ENCODE measurements around the gene LGALS8.
"Not testable (repeated sequence)": the region's sequence is repeated elsewhere in the genome, so short reads cannot be mapped to it uniquely, and the experiment has no call there.

The LGALS8 gene
- 75.2 to 186 (median 114) reads per million in 17 experiments for total RNA-seq

- peak; percentile 94 to 97 (median 96) for DNase-seq
Observed at GRCh38 chr1:236523704-236524141, at the start of gene LGALS8. Gene LGALS8, plus strand, starts transcription at chr1:236523982. Its CDS starts 2,089 bp downstream, at chr1:236526071.

- no peak for DNase-seq
Observed at GRCh38 chr1:236476019-236476418, 47.8 kb upstream of the LGALS8 start.

- DNase-seq, result no peak
Observed at GRCh38 chr1:236480758-236481436, 42.9 kb upstream of the LGALS8 start.

DNA sequence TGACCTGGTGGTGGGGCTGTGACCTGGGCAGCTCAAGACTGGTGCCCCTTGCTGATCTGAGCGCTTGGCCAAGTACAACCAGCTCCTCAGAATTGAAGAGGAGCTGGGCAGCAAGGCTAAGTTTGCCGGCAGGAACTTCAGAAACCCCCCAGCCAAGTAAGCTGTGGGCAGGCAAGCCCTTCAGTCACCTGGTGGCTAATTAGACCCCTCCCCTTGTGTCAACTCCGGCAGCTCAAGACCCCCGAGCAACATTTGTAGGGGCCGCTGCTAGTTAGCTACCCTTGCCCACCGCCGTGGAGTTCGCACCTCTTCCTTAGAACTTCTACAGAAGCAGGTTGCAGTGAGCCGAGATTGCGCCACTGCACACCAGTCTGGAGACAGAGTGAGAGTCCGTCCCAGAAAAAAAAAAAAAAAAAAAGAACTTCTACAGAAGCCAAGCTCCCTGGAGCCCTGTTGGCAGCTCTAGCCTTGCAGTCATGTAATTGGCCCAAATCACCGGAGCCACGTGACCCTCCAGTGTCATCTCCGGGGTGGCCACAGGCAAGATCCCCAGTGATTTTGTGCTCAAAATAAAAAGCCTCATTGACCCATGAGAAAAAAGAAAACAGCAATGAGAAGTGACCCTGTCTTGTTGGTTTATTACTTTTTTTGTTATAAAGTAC, 39.3 kb upstream of the LGALS8 start:
- no peak for DNase-seq

DNA sequence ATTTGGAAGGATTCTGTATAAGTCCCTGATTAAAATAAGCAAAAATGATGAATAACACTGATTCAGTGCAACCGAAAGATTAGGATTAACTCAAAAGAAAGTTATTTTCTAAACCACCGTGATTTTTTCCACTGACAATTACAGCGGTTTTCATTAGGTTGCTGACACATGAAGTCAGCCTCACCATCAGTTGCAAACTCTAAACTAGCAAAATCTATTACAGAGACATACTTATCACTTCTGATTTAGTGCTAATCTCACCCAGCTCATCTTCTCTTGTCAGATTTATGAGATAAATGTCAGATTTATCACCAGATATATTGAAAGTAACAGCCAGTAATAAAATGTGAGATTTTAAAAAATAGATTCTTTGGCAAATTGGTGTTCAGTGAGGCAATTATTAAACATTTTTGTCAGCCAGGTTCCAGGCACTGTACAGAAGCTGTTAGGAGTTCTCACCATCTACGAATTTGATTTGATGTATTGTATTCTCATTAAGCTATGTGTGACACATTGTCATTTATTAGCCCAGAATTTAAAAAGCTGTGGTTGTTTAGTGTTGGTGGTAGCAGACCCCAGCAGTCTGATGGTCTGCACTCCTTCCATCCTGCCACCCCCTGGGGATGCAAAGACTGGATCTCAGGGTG, 37.3 kb upstream of the LGALS8 start:
- DNase-seq, result no peak

GRCh38 chr1:236489161-236489560, 34.6 kb upstream of the LGALS8 start:
- not testable (repeated sequence) for DNase-seq

- DNase-seq, result peak; percentile 42 to 84 (median 70)
Observed at GRCh38 chr1:236489710-236490377, 33.9 kb upstream of the LGALS8 start.

DNA sequence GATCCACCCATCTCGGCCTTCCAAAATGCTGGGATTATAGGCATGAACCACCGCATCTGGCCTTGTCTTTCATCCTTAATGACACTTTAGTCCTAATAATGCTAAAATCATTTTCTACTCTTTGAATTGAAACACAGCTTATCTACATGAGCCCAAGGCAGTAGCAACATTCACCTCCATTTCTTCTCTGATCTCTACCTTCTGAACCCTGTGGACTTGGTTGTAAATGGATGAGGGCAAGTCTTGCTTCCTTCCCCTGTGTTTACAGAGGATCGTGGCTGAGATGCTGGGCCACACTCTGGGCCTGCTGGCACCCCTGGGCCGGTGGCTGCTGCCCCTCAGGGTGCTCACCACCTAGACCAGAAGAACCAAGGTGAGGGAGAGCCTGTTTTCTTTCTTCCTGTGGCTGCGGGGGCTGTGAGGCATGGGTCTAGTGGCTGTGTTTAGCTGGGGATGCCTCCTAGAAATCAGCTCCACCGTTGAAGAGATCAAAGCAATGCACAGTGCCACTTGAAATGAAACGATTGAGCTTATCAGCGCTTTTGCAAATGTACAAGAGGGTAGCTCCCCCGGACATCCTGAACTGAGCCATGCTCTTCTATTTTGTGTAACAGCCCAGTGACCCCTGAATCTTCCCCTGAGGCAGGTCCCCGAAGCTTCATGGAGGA, 32.2 kb upstream of the LGALS8 start:
- no peak for DNase-seq

DNA sequence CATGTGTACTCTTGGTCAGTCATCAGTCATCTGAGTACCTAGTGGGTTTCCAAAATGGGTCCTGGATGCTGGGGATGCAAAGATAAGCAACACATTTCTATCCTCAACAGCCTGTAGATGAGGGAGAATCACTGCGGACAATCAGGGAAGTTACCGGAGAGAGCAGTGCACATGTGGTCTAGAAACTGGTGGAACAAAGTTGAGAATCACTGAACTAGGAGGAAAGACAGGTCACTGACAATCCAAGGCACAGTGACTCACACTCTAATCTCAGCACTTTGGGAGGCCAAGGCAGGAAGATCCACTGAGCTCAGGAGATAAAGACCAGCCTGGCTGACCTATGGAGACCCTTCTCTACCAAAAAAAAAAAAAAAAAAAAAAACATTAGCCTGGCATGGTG, 31.4 kb upstream of the LGALS8 start:
- DNase-seq, result peak in 1 of 4 experiments; percentile 5

- no peak for DNase-seq
Observed at GRCh38 chr1:236494082-236494481, 29.7 kb upstream of the LGALS8 start.

- DNase-seq, result no peak
Observed at GRCh38 chr1:236494586-236495466, 29.0 kb upstream of the LGALS8 start.

DNA sequence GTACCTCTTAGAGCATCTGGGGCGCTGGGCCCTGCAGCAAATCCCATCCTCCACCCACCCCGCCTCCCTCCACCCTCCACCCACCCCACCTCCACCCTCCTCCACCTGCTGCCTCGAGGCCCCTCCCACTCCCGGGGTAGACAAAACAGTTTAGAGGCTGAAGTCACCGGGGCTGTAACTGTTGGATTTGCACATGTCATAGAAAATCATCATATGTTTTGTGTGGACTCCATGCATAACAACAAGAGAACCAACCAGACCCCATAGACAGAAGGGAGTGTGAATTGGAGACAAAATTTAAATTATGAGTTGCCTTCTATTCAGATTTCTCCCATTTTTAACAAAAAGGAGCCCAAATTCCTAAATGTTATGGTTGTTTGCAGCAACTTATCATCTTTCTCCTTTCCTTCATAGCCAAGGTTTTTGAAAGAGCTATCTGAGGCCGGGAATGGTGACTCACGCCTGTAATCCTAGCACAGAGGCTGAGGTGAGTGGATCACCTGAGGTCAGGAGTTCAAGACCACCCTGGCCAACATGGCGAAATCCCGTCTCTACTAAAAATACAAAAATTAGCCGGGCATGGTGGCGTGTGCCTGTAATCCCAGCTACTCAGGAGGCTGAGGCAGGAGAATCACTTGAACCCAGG, 28.2 kb upstream of the LGALS8 start:
- no peak for DNase-seq

DNA sequence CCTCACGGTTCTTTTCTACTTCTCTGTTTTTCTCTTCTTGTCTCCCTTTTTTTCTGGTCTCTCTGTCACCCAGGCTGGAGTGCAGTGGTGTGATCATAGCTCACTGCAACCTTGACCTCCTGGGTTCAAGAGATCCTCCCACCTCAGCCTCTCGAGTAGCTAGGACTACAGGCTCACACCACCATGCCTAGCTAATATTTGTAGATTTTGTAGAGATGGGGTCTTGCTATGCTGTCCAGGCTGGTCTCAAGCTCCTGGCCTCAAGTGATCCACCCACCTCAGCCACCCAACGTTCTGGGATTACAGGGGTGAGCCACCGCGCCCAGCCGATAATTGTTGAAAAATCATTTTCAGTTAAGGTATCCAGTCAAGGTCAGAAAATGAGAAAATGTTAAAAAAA, 25.9 kb upstream of the LGALS8 start:
- no peak for DNase-seq

DNA sequence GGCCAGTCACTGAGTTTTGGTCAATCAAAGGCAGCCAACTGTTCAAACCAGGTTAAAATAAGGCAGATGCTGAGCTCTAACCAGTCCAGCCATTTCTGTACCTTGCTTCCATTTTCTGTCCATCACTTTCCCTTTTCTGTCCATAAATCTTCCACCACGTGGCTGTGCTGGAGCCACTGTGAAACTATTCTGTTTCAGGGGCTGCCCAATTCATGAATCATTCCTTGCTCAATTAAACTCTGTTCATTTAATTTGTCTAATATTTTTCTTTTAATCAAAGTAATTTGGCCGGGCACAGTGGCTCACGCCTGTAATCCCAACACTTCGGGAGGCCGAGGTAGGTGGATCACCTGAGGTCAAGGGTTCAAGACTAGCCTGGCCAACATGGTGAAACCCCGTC, 22.7 kb upstream of the LGALS8 start:
- no peak for DNase-seq

GRCh38 chr1:236502579-236502971, 21.2 kb upstream of the LGALS8 start:
- DNase-seq, result no peak

GRCh38 chr1:236502972-236503639, 20.7 kb upstream of the LGALS8 start:
- peak; percentile 85 to 95 (median 94) for DNase-seq

DNA sequence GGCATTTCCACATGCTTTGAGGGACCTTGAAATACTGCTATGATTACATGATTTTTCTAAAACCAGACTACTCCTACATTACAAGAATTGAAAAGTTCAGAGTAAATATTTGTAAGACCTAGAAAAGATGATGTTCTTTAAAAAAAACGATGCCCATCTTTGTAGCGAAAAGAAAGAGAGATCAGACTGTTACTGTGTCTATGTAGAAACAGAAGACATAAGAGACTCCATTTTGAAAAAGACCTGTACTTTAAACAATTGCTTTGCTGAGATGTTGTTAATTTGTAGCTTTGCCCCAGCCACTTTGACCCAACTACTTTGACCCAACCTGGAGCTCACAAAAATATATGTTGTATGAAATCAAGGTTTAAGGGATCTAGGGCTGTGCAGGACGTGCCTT, 19.4 kb upstream of the LGALS8 start:
- DNase-seq, result not testable (repeated sequence)

GRCh38 chr1:236507022-236507700, 16.6 kb upstream of the LGALS8 start:
- DNase-seq, result peak in 1 of 4 experiments; percentile 25

DNA sequence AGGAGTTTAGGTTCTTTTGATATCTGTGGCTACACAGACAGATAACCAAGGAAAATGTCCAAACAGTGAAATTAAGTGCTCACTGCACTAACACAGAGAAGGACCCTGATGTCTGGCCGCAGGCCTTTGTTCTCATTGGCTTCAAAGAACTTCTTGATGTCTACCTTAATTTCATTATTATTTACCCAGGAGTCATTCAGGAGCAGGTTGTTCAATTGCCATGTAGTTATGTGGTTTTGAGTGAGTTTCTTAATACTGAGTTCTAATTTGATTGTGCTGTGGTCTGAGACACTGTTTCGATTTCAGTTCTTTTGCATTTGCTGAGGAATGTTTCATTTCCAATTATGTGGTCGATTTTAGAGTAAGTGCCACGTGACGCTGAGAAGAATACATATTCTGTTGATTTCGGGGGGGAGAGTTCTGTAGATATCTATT, 15.2 kb upstream of the LGALS8 start:
- no peak for DNase-seq

DNA sequence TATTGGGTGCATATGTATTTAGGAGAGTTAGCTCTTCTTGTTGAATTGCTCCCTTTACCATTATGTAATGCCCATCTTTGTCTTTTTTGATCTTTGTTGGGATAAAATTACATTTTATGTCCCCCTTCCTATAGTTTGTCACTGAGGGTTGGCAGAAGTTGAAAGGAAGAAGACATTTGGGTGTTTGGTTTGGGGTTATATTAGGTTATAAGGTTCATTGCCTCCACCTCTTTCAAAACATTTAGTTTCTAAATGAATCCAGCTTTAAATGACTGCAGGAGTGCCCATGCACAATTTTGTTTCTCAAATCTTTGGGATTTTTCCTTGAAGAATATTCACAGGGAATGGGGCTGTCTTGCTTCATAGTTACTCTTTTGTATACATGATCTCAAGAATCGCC, 14.6 kb upstream of the LGALS8 start:
- no peak for DNase-seq
